ENCODE measurements around the gene GPX6. TPM values are rescaled to one million over a fixed set of nuclear protein-coding genes. Genes with fewer than 3 reads are reported as not detected.
A peak's percentile ranks its signal among the peaks of the same experiment; 100 is the strongest.

Gene GPX6
- total and polyA plus RNA-seq, 12 donors = not detected

DNA sequence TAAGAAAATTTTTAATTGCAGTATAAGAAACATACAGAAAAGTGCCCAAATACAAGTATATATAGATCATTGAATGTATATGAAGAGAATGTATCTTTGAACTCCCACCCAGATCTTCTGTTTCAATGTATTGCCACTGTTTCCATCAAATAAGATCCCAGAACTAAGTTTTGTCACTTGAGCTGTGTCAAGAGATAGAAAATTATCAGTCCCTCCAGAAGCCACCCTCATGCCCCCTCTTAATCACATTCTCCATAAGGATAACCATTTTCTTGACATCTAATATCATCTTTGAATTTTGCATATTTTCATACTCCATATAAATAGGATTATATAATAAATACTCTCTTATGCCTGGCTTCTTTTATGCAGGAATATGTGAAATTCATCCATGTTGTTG, 30.4 kb upstream of the GPX6 start:
- no peak for DNase-seq
- peaks cover 0 to 4% of the 10 kb centered on the region in 2 donors for H3K4me1 ChIP-seq (replicated peaks in 1 of 2)
- H3K36me3 ChIP-seq (replicated peaks in 1 of 2) = no peaks in the 10 kb centered on the region
- no peaks in the 10 kb centered on the region for H3K9me3 ChIP-seq (replicated peaks in 1 of 3)
- TF ChIP-seq POLR2A (IDR thresholded peaks at IDR 0.05) = no peak
- TF ChIP-seq, protein P1, sequence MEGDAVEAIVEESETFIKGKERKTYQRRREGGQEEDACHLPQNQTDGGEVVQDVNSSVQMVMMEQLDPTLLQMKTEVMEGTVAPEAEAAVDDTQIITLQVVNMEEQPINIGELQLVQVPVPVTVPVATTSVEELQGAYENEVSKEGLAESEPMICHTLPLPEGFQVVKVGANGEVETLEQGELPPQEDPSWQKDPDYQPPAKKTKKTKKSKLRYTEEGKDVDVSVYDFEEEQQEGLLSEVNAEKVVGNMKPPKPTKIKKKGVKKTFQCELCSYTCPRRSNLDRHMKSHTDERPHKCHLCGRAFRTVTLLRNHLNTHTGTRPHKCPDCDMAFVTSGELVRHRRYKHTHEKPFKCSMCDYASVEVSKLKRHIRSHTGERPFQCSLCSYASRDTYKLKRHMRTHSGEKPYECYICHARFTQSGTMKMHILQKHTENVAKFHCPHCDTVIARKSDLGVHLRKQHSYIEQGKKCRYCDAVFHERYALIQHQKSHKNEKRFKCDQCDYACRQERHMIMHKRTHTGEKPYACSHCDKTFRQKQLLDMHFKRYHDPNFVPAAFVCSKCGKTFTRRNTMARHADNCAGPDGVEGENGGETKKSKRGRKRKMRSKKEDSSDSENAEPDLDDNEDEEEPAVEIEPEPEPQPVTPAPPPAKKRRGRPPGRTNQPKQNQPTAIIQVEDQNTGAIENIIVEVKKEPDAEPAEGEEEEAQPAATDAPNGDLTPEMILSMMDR (IDR thresholded peaks at IDR 0.05) = no peak
- intact Hi-C loops (cut with DNase I) = no loop called here
- H3K27ac ChIP-seq = no peak overlapping the region
- no peak overlapping the region for H3K4me3 ChIP-seq
- no peaks in the 10 kb centered on the region for H3K27me3 ChIP-seq

DNA sequence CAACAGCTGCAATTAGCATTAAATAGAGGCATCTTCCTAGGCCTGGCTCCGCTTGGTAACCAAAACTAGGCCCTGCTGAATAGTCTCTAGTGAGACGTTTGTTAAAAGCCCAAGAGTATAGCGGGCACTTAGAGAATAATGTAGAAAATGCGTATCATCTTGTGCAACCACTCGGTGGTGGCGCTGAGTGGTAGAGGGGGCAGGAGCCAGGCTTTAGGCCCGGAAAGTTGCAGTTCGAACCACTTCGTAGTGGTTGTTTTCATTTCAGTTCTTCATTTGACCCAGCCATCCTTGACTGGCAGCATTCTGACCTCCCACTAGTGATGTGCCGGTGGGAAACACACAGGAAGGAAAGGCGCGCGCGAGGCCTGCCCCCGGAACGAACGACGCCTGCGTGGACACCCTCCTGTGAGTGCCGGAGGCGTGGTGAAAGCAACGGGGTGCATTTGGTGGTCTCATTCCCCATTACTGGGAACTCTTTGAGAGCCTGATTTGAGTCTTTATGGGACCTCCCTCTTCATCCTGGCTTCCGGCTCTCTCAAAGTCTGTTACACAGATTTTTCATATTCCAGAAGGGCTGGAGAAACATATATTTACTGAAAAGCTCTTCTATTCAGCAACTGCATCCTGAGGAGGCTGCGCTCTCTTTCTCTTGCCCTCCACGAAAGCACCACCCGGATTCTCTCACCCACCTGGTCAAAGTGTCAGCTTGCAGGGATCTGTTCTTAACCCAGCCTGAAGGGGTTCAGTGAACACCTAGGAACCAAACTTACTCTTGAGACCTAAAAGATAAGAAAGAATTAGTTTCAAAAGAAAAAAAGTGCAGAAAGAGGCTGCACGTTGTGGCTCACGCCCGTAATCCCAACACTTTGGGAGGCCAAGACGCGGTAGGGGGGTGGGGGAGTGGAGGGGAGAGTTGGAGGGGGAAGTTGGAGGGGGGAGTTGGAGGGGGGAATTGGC, 28.3 kb upstream of the GPX6 start:
- DNase-seq = no peak
- intact Hi-C loops (cut with DNase I) = no loop called here
- TF ChIP-seq, protein P1 (IDR thresholded peaks at IDR 0.05) = no peak
- no peak for TF ChIP-seq POLR2A (IDR thresholded peaks at IDR 0.05)
- no peaks in the 10 kb centered on the region for H3K36me3 ChIP-seq (replicated peaks in 1 of 2)
- peak overlapping the region in 1 of 4 donors; percentile 11 for H3K4me3 ChIP-seq
- H3K9me3 ChIP-seq (replicated peaks in 1 of 3) = no peaks in the 10 kb centered on the region
- peaks cover 0 to 4% of the 10 kb centered on the region in 2 donors for H3K4me1 ChIP-seq (replicated peaks in 1 of 2)
- 25 to 31% (median 25%) methylated on average over 22 to 31 of the region's 31 CpGs for WGBS, 4 donors
- H3K27me3 ChIP-seq = peaks cover under 1% of the 10 kb centered on the region
- no peak overlapping the region for H3K27ac ChIP-seq

DNA sequence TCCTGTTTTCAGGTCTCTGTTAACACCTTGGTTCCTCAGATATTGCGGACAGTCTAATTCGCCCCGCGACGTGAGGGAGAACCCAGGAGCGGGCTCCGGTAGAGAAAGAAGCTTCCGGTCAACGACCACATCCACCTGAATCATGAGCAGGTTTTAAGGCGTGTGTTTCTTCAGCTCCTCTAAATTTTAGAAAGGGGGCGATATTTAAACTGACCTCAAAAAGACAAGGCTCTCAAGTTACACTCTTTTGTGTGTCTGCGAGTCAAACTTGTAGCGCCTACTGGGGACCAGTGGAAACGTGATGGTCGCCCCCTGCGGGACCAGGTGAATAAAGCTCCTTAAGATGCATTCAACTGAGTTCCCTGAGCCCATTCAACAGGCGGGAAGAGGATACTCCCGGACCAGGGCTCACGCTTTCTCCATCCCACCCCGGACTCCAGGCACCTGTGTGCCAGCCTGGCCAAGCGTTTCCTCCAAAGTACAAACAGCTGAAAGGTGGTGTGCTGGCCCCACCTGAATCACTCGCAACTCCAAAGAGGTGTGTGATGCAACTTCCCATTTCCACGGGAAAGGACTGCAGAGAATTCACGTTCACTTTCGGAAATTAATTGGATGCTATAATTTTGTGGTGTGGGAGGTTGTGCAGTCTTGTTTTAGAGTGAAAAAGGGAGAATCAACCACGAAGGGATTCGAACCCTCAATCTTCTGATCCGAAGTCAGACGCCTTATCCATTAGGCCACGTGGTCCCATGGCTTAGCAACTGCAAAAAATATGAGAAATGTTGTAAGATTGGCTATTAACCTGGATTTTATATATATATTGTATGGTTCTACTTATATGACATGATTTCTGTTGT, 27.1 kb upstream of the GPX6 start:
- Histone ChIP-seq H3K27ac (no peak overlapping the region), H3K9me3 (replicated peaks in 1 of 3) (no peaks in the 10 kb centered on the region), H3K27me3 (peaks cover 8% of the 10 kb centered on the region), H3K4me3 (peak overlapping the region in 1 of 4 donors; percentile 17), H3K36me3 (replicated peaks in 1 of 2) (no peaks in the 10 kb centered on the region), H3K4me1 (replicated peaks in 1 of 2) (peaks cover 0 to 4% of the 10 kb centered on the region in 2 donors)
- peak in 6 of 7 donors; percentile 17 to 52 (median 39) for DNase-seq
- WGBS, 4 donors = 1 to 3% (median 2%) methylated on average over 21 to 30 of the region's 30 CpGs
- TF ChIP-seq POLR2A (IDR thresholded peaks at IDR 0.05) = no peak
- TF ChIP-seq, protein P1 (IDR thresholded peaks at IDR 0.05) = peak in 3 of 6 experiments; percentile 9 to 19 (median 16)
- intact Hi-C loops (cut with DNase I) = no loop called here

DNA sequence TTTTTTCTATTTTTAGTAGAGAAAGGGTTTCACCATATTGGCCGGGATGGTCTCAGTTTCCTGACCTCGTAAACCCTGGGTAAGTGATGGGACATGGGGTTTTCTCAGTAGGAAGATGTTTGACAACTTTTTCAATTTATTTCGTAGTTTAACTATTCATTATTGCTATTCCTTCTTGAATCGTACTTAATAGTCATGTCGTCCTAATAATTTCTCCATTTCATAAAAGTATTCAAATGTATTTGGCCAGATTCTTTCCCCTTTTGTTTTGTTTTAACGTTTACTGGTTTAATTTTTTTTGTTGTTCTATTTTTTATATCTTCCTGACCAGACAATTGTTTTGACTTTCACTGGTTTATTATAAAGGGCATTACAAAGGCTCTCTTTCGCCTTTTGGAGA, 26.4 kb upstream of the GPX6 start:
- no peak for DNase-seq
- no peak overlapping the region for H3K27ac ChIP-seq
- peaks cover 0 to 4% of the 10 kb centered on the region in 2 donors for H3K4me1 ChIP-seq (replicated peaks in 1 of 2)
- peak overlapping the region in 1 of 4 donors; percentile 17 for H3K4me3 ChIP-seq
- no peaks in the 10 kb centered on the region for H3K36me3 ChIP-seq (replicated peaks in 1 of 2)
- peaks cover 9% of the 10 kb centered on the region for H3K27me3 ChIP-seq
- no peaks in the 10 kb centered on the region for H3K9me3 ChIP-seq (replicated peaks in 1 of 3)
- TF ChIP-seq POLR2A (IDR thresholded peaks at IDR 0.05) = no peak
- TF ChIP-seq, protein P1 (IDR thresholded peaks at IDR 0.05) = no peak
- intact Hi-C loops (cut with DNase I) = no loop called here
- WGBS, 4 donors = 44 to 48% (median 47%) methylated on average over 7 of the region's 7 CpGs
